C1 segment of cervical spinal cord (tissue), 14 donors: ENCODE results near the gene DOK3.

Experiments used
- DNase-seq, 14 donors: peaks; one replicate each; lab custom pipeline; 2025; lab: John Stamatoyannopoulos, UW

DOK3 gene

DNA sequence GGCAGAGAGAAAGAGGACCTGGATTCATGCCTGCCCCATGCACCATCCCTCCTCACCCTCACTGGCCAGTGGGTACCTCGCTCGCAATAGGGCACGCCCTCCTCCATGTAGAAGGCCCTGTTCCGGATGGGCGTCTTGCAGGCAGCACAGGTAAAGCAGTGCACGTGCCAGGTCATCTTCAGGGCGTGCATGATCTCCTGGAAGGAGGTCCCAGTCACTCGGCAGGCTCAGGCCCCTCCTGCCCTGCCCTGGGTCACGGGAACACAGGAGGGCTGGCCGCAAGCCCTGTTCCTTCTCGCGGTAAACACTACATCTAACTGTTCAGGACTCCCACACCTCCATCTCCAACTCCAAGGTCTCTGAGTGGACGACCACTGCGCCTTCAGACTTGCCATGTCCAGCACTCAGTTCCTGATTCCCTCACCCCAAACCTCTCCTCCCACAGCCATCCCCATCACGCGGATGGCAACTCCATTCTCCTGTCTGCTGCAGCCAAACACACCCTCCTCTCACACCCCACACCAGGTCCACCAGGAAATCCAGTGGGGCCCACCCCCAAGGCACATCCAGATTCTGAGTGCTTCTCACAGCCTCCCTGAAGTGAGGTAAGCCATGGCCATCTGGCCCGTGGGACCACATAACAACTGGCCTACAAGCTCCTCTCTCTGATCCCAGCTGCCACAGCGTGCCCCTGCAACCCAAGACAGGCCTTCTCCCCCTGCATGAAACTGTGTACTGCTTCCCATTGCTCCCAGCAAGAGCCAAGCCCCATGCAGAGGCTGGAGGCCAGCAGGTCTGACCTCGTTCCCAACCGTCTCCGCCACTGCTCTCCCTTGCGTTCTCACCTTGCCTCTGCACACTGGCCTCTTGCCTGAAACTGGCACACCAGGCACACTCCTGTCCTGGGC is 25.4 kb downstream of the DOK3 start:
- DNase-seq = no peak

DNA sequence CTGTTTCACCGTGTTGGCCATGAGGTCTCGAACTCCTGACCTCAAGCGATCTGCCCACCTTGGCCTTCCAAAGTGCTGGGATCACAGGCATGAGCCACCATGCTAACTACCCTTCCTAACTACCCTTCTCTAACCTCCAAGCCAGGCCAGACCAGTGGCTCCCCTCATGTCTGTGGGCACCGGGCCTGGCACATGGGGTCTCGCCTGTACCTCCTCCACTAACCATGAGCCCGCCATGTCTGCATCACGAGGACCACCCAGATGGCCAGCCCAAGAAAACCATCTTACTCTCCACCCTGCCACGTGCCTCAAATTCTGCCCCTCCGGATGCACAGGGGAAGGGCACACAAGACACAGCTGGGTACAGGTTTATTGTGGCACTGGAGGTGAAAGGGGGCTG is 26.6 kb downstream of the DOK3 start:
- no peak for DNase-seq

DNA sequence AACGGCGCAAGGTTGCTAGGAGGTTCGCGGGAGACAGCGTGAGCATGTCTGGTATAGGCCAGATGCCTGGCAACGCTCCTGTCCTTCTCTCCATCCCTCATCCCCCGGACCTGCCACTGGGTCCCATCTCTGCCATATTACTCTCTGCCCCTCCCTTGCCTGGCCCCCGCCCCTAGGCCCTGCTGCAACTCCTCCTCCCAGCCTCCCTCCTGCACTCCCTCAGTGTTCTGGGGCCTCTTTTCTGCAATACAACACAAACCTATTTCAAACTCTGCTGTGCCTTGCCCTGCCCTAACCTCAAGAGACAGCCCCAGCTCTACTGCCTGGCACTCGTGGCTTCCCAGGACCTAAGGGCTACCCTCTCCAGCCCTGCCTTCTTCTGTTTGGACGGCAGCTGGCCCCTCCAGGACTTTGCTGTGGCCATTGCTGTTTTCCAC is 27.2 kb downstream of the DOK3 start:
- no peak for DNase-seq

DNA sequence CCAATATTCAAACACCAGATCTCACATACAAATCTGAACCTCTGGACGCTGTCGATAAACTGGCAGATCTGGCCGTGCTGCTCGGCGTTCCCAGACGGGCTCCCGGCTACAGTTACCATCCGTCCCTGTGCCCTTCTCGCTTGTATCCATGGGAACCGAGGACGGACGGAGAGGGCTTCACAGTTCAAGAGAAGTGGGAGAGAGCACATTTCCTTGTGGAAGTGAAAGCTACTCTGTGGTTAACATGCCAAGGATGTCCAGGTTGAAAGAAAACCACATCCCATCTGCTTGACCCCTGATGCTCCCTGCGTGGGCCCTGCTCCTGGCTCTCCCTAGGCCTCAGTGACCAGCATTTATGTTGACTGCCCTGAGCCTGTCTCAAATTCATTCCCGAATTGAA is 29.9 kb downstream of the DOK3 start:
- DNase-seq = no peak

DNA sequence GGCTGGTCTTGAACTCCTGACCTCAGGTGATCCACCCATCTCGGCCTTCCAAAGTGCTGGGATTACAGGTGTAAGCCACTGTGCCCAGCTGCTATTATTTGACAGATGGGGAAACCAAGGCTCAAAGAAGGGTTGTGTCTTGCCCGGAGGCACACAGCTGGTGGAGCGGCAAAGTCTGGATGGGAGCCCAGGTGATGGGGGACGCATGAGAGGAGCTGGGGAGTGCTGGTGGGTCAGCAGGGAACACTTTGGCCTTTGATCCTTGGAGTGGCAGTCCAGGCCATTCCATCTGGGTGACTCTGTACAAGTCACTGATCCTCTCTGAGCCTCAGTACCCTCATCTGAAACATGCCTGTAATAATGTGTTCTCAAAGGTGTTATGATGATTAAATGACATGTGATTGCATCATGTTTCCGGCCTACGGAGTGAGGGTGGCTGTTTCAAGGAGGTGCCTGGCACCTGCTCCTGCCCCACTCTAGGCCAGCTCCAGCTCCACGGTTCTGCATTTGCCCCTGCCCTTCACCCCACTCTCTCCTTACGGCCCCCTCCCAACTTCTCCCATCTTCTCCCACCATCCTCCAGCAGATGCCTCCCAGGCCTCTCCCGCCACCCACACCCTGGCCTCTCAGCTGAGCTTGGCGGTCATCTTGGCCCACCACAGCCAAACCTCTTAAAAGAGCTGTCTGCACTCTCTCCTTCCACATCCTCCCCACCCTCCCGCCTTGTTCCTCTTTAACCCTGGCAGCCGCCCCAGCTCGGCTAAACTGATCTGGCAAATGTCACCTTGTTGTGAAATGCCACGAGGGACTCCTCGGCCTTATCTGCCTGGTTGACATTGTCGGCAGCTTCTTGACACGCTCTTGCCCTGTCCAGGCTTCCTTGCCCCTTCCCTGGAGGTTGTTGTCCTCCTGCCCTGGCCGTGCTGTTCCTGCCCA is 30.6 kb downstream of the DOK3 start:
- peak in 6 of 14 donors; percentile 17 to 63 (median 33) for DNase-seq

DNA sequence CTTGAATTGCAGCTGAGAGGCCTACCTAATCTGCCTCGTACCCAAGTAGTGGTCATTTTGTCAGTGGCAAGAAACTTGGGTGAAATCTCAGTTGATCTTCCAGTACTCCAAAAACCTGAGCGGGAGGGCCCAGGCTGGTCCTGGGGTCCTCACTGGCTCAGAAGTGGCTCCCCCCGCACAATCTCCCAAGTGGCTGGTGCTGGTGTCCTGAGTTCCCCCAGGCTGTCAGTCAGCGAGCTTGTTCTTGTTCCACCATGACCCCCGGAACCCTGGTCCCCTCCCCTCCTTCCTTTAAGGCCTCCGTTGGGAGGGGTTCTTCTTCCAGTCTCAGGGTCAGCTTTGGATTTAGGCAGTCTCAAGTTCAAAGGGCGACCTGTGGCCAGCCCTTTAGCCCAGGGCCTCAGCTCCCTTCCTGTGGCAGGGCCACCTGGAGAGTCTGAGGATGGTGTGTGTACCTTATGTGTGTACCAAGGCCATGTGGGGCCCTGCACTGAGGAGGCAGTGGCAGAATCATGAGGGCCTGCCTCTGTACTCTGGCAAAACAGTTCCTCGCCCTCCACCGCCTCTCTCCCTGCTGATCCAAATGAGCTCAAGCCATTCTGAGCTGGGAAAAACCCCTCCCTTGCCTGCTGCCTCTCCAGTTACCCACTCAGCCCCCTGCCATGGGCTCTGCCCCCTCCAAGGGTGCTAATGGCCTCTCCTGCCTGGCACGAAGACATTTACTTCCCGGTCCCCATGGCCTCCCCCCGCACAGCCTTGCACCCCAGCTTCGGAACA is 31.7 kb downstream of the DOK3 start:
- DNase-seq = no peak

DNA sequence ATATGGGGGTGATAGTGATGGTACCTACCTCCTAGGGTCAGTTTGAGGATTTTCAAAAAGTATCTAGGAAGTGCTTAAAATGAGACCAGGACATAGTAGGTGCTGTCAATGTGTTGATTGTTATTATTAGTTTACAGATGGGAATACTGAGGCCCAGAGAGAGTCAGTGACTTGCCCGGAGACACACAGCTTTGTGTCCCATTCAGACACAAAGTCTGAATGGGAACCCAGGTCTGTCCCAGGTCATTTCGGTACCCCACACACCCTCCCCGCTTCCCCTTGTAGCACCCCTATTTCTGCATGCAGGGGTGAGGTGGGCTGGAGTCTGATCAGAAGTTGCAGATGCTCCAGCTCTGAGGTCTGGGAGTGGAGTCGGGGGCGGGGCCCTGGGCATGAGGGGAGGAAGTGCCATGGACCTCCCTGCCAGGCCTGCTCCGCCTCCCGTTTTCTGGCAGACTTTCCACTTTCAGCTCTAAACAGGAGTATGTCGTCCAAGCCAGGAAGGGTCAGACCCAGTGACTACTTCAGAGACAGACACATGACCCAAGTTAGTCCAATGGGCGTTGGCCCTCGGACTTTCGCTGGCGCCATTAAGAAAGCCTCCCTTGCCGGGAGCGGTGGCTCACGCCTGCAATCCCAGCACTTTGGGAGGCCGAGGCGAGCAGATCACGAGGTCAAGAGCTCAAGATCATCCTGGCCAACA is 32.9 kb downstream of the DOK3 start:
- no peak for DNase-seq

DNA sequence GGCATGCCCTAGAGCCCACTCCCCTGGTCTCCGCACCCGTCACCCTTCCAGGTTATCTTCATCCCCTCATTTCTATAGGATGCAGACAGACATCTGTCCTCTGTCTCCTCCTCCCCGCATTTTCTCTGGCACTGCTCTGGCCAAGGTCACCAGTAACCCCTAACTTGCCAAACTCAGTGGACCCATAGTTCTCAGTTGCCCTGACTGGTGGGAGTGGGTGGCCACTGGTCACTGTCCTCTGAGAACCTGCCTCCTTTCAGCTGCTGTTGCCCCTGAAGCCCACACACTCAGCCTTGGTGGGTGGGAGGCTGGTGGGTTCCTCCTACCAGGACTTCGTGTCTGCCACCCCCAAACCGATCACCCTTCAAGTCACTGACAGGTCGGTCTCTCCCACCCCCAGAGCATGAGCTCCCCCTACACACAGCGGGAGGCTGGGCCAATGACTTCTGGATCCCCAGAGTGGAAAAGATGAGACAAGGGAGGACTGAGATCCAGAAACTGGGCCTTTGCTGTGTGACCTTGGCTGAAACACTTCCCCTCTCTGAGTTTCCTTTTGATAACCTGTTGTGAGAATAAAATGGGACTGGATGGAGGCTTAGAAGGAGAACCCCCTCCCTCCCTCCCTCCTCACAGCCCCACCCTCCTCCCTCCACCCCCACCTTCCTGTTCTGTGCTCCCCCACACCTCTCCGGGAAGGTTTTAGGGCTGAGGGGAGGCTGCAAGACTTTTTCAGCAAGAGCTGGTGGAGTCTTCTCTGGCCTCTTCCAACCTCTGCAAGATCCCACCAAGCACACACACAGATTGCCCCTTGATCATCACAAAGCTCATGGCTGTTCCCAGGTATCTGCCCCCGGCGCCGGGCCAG is 33.8 kb downstream of the DOK3 start:
- DNase-seq = no peak

DNA sequence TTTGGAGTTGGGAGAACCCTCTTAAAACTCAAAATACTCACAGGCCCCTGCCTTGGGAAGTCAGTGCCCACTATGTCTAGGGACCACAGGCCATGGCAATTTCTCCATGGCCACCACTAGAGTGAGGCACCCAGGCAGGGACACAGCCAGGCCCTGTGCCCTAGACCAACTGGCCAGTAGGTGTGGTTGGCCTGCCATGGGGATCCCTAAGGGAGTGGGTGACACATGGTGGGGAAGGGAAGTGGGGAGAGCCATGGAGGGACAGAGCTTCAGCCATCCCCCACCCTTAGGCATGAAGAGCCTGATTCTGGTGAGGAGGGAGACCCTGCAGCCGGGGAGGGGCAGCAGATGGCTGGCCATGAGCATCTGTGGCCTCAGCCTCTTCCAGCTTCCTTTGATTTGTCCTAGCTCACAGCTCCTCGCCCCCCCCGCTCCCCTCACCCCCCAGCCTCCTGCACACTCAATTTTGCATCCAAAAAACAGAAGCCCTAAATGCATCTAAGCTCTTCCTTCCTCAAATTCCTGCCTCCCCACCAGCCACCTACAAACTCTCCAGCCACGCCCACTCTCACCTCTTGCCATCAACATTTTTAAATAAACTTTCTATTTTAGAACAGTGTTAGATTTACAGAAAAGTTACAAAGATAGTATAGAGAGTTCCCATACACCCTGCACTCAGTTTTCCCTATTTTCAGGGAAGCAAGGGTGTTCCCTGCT is 34.6 kb downstream of the DOK3 start:
- no peak for DNase-seq

DNA sequence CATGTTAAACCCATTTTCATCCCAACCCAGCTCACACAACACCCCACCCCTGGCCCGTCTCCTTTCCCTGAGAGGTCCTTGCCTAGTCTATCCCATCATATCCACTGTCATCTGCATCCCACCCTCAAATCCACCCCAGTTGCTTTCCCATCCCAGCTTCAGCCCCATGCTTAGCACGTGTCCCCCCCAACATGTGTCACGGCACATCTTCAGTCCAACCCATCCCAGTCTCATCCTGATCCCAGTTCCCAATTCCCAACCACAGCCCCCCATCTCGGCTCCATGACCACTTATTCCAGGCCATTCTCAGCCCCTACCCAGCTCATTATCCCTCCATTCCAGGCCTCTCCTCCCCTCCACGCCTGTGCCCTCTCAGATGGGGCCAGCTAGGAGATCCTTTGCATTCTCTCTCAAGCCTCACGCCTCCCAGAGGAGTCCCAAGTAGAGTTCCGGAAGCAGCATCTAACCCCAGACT is 35.6 kb downstream of the DOK3 start:
- DNase-seq = no peak

DNA sequence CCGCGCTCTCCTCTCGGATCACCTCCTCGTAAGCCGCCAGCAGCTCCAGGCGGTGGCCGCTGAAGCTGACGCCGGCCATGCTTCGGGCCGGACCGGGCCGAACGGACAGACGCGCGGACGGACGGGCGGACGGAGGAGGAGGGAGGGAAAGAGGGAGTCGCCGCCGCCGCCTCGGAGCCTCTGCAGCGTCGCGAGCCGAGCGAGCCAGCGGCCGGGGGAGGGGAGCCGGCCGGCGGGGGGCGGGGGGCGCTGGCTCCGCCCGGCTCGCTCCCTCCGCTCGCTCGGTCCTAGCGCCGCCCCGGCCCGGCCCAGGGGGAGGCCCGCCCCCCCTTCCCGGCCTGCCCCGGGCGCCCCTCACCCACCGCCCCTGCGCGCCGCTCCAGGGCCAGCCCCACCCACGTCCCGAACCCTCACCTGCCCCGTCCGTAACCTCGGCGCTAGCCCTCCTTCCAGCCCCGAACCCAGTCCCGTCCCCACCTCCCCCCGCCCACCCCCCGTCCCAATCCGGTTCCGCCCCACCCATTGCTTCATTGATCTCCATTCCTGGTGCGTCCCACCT is 36.1 kb downstream of the DOK3 start, which contains the start of gene DBN1:
DBN1 (minus strand) TSS at position 192 of the 559 bp plus-strand sequence; CDS start at position 79, 113 bp downstream.
- DNase-seq = peak in 2 of 14 donors; percentile 20 to 55

DNA sequence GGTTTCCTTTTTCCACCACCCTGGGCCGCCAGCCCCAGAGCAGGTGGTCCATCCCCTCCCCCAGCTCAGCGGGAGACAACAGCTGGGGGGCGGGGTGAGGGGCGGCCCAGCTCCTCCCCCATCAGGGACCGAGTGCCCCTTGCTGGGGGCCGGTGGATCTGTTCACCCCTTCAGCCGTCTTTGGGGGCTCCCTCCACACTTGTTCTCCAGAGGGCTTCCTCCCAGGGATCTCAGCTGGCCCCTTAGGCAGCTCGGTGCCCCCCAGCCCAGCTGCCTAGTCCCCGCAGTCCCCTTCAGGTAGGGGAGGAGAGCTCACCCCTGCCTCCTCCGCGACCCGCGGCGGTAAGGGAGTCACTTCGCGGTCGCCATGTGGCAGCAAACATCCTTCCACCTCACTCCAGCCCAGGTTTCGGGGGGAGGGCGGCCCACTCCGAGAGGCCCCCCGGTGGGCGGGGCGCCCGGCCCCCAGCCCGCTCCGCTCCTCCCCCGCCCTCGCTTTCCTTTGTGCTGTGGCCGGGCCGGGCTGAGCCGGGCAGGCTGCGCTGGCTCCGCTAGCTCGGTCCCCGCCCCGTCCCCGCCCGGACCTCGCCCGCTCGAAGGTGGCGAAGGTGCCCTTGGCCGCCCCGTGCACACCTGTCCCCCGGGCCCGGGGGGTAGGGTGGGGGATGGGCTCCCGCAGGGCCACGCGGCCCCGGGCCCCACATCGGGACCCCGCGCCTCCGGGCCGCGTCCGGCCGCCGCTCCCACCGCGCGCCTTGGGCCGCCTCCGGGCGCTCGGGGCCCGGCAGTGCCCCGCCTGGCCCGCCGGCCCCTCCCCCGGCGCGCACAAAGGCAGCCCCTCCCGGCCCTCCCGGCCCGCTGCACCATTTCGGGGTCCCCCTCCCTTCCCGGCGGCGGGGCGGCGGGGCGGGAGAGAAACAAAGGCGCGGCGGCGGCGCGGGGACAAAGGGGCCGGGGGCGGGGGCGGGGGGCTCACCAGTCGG is 36.9 kb downstream of the DOK3 start:
- peak in 1 of 14 donors; percentile 37 for DNase-seq

DNA sequence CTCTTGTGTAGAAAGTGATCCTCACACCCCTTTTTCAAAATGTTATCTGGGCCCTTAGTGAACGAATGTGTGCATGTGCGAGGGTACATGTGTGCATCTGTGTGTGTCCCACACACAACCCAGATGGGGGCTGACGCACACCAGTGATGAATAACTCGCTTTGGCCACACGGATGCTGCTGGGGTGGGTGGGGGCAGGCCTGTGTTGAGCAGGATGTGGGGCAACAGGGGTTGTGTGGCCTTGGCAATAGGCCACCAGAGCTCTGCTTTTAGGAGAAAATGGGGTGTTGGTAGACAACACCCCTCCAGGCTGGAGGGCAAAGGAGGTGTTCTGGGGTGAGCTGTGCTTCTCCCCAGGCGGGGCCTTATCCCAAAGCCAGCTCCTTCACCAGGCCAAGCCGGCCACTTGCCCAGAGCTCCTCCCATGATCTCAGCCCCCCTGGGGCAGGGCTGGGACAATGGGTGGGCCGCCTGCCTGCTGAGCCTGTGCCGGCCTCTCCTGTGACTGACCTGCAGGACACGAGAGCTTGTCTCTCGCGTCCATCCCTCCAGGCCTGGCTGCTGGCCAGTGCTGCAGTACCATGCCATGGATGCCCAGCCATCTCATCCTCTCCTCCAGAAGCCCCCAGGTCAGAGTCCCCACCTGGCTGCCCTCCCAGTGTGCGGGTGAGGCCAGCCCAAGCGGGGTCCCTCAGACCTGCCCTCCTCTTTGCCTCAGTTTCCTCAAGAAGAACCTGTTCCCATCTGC is 37.8 kb downstream of the DOK3 start:
- peak in 1 of 14 donors; percentile 7 for DNase-seq

DNA sequence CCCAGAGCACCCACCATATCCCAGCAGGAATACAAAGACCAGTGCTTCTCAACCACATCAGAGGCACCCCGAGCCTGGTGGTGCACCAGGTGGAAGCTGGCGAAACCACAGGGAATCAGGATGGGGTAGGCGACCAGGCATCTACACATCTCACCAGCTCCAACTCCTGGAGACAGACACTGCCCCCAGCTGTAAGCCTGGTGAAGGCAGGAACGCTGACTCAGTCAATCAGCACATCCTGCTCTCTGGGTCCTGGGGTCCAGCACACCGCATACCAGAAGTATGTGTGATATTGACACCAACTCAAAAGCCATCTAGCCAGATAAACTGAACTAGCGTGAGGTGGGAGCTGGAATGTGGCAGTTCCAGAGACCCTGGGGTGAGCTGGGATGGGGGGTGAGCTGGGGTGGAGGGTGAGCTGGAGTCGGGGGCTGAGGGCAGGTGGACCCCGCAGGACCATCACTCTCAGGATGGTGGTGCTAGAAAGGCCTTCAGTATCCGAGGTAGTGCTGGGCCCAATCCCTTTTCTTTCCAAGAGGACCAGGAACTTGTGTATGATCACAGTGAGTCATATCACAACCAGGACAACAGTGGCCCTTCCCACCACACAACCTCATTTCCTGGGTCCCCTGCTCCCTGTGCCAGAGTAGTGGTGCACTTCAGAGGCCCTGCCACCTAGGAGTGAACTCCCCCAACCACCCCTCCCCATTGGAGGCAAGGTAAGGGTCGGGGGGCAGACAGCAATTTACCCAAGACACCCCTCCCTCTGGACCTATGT is 38.7 kb downstream of the DOK3 start:
- no peak for DNase-seq

DNA sequence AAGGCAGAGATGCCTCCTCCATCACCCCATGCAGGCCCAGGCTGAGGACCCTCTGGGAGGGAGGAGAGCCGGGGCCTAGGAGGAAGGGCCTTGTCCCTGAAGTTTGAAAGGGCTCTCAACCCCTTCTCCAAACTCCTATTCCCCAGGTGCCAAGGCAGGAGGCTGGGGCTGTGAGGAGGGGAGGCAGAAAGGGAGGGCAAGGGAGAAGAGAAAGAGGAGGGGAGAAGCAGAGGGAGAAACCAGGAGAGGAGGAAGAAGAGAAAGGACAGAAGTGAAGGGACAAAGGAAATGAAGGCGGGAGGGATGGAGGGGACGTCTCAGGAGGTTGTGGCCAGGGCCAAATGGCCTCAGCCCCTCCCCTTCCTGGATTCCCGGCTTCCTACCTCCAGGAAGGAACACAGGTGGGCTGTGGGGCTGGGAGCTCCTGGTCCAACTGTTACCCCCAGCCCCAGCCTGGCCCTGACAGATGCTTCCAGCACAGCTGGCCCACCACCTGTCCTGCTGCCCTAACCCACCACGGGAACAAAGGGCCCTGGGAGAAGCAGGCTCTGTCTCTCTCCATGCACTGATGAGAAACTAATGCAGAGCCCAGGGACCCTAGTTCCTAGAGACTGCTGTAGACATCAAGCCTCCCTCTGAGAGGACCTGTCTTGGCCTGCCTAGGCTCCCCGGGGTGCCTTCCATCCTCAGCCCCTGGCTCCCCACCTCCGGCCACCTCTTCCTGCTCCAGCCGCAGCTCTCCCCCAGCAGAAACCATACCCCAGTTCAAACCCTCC is 39.7 kb downstream of the DOK3 start:
- no peak for DNase-seq
